MCF 10A (cell line): ENCODE results near the gene CMBL. TPM values are rescaled to one million over a fixed set of nuclear protein-coding genes. Genes with fewer than 3 reads are reported as not detected.
A peak's percentile ranks its signal among the peaks of the same experiment; 100 is the strongest.

Experiments
- BruUV-seq: library from RNA; stranded (reverse); fragments of 400-500 nt; replicated peaks from 2 replicates; lab custom pipeline; 2021; lab: Mats Ljungman, UMichigan
- CTCF ChIA-PET: fragments of 300-600 bp; sonication (Branson Sonifier 250); formaldehyde crosslinking; extraction: SDS; loops from one replicate; lab custom pipeline; 2021; ENCODE audit warnings: antibody characterized with exemption, inconsistent platforms; lab: Yijun Ruan, JAX
- POLR2A ChIA-PET: fragments of 300-600, 350-650 bp; sonication (Branson Sonifier 250); formaldehyde crosslinking; extraction: SDS; loops from one replicate; lab custom pipeline; 2020; ENCODE audit warnings: antibody characterized with exemption, inconsistent platforms; lab: Yijun Ruan, JAX
- DNase-seq: peaks from one replicate; pipeline ENCODE4 v3.0.0-alpha.2; 2018; ENCODE audit not compliant: unreplicated experiment
- H3K27ac Mint-ChIP-seq: one replicate; pipeline ENCODE4 v1.8.0; 2022; ENCODE audit warnings: mild to moderate bottlenecking, low read depth, mixed read lengths; ENCODE audit not compliant: unreplicated experiment
- H3K27me3 Mint-ChIP-seq: one replicate; pipeline ENCODE4 v1.8.0; 2022; ENCODE audit warnings: mixed read lengths; ENCODE audit not compliant: insufficient read depth, unreplicated experiment
- H3K36me3 Mint-ChIP-seq: one replicate; pipeline ENCODE4 v1.8.0; 2022; ENCODE audit warnings: mild to moderate bottlenecking, moderate library complexity, mixed read lengths; ENCODE audit not compliant: insufficient read depth, unreplicated experiment
- H3K4me1 Mint-ChIP-seq: one replicate; pipeline ENCODE4 v1.8.0; 2022; ENCODE audit warnings: mixed read lengths; ENCODE audit not compliant: insufficient read depth, unreplicated experiment
- H3K4me3 Mint-ChIP-seq: one replicate; pipeline ENCODE4 v1.8.0; 2022; ENCODE audit warnings: mild to moderate bottlenecking, moderate library complexity, mixed read lengths; ENCODE audit not compliant: unreplicated experiment
- H3K9me3 Mint-ChIP-seq: one replicate; pipeline ENCODE4 v1.8.0; 2022; ENCODE audit warnings: mixed read lengths; ENCODE audit not compliant: unreplicated experiment
- CTCF ChIP-seq: fragments of 200-600 bp; IDR thresholded peaks from one replicate; pipeline ENCODE4 v1.8.0; 2022; ENCODE audit warnings: antibody characterized with exemption, mild to moderate bottlenecking; ENCODE audit not compliant: unreplicated experiment
- intact Hi-C: fragments of 100-400 bp; cut with micrococcal nuclease; formaldehyde crosslinking; loops from 2 replicates; pipeline ENCODE4 v1.14.1; 2022
- total RNA-seq: library from RNA; stranded (reverse); gene quantifications from 2 replicates; pipeline ENCODE4 v1.2.3, GENCODE V29; 2022

CMBL gene
- total RNA-seq, 1 experiment from 2014 or later: 24.9 TPM

- no peak for TF ChIP-seq CTCF
- no TSS peak for BruUV-seq
- Mint-ChIP-seq H3K4me1 (peaks cover 33% of the 10 kb centered on the region), H3K27ac (no peak overlapping the region), H3K9me3 (no peaks in the 10 kb centered on the region), H3K4me3 (peak overlapping the region; percentile 35), H3K36me3 (no peaks in the 10 kb centered on the region), H3K27me3 (no peaks in the 10 kb centered on the region)
- DNase-seq: no peak
- ChIA-PET CTCF (interaction anchor here (0.6 kb wide), 2 partner anchors 155 to 196 kb away, joined by 3 read pairs; no protein-coding TSS in a partner anchor), POLR2A (no interaction called here)
- intact Hi-C loops: no loop called here
Observed at GRCh38 chr5:10332301-10332700, 24.6 kb upstream of the CMBL start.

- TF ChIP-seq CTCF: no peak
- CTCF ChIA-PET: interaction anchor here (0.6 kb wide), 1 partner anchor 49 kb away, joined by 3 read pairs; no protein-coding TSS in a partner anchor
- H3K4me3 Mint-ChIP-seq: no peak overlapping the region
- H3K27ac Mint-ChIP-seq: no peak overlapping the region
- peaks cover 33% of the 10 kb centered on the region for H3K4me1 Mint-ChIP-seq
- DNase-seq: peak; percentile 57
- intact Hi-C loops: no loop called here
- H3K36me3 Mint-ChIP-seq: no peaks in the 10 kb centered on the region
- POLR2A ChIA-PET: interaction anchor here (1.5 kb wide), 1 partner anchor 17 kb away, joined by 7 read pairs; no protein-coding TSS in a partner anchor
- no TSS peak for BruUV-seq
- no peaks in the 10 kb centered on the region for H3K9me3 Mint-ChIP-seq
- H3K27me3 Mint-ChIP-seq: no peaks in the 10 kb centered on the region
Observed at GRCh38 chr5:10331341-10331796, 23.7 kb upstream of the CMBL start.

- BruUV-seq: no TSS peak
- intact Hi-C loops: no loop called here
- POLR2A ChIA-PET: interaction anchor here (1.5 to 2.8 kb wide), 2 partner anchors 16 to 22 kb away, joined by 7 to 20 read pairs; partner anchors contain the start of gene MARCHF6
- Mint-ChIP-seq H3K27me3 (no peaks in the 10 kb centered on the region), H3K4me1 (peaks cover 33% of the 10 kb centered on the region), H3K27ac (no peak overlapping the region), H3K36me3 (no peaks in the 10 kb centered on the region), H3K9me3 (no peaks in the 10 kb centered on the region), H3K4me3 (no peak overlapping the region)
- CTCF ChIA-PET: interaction anchor here (0.5 kb wide), 1 partner anchor 10 kb away, joined by 4 read pairs; no protein-coding TSS in a partner anchor
- TF ChIP-seq CTCF: no peak
- no peak for DNase-seq
Observed at GRCh38 chr5:10330511-10331230, 23.0 kb upstream of the CMBL start.

GRCh38 chr5:10329820-10330481 lies 22.2 kb upstream of the CMBL start:
- Mint-ChIP-seq H3K4me1 (peaks cover 37% of the 10 kb centered on the region), H3K27ac (no peak overlapping the region), H3K27me3 (no peaks in the 10 kb centered on the region), H3K9me3 (no peaks in the 10 kb centered on the region), H3K36me3 (no peaks in the 10 kb centered on the region), H3K4me3 (no peak overlapping the region)
- ChIA-PET POLR2A (interaction anchor here (1.2 to 2.8 kb wide), 4 partner anchors 16 to 23 kb away, joined by 3 to 20 read pairs (median 6); partner anchors contain the start of gene MARCHF6), CTCF (interaction anchor here (1.8 kb wide), 1 partner anchor 46 kb away, joined by 5 read pairs; no protein-coding TSS in a partner anchor)
- no peak for TF ChIP-seq CTCF
- BruUV-seq: no TSS peak
- DNase-seq: peak; percentile 62
- intact Hi-C loops: no loop called here
